Activated gamma-delta T cell treated with Interleukin-2 at 50 U/mL for 16 hours (primary cell): Measurements from ENCODE around the gene VEGFD.

Experiments used
- DNase-seq: peaks from one replicate; pipeline ENCODE4 v3.0.0-alpha.2; 2020

The VEGFD gene

GRCh38 chrX:15299941-15300851 lies 84.0 kb downstream of the VEGFD start:
- no peak for DNase-seq

- DNase-seq: no peak
Observed at GRCh38 chrX:15298780-15299179, 85.4 kb downstream of the VEGFD start.

DNA sequence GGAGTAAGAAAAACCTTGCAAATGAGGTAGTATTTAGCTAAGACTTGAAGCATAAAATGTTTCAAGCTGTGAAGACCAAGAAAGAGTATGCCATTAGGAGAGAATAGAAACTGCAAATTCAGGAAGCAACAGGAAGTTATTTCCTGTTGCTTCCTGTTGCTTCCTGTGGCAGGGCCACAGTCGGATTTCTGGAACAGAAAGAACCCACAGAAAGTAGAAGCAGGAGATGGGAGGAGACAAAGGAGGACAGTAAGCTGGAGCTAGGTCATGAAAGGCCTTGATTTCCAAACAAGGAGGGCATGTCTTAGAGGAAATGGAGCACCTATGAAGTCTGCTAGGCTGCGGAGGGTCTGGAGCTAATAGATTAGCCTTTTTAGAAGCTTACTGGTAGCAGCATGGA lies 86.0 kb downstream of the VEGFD start:
- DNase-seq: no peak
